ENCODE measurements around the gene PLD2.

The PLD2 gene

DNA sequence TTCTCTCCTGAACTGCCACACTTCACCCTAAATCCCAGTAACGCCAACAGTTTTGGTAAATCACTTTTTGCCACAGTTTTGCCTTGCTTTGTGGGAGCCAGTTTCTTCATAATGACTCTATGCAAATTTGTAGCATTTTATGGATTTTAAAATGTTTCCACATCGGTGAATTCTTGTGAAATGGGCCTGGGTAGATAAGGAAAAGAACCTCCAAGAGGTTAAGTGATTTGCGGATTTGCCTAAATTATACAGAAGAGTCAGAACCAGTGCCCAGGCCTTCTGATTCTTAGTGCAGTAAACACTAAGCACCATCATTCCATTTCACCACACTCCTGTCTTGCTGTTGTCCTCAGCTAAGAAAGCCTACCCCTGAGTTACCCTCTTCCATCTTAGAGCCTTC lies 44.1 kb downstream of the PLD2 start:
- Histone ChIP-seq H4K8ac (ENCODE audit: low read length) (no peak overlapping the region), H3K9me3 (ENCODE audit: control insufficient read depth, low read length) (no peaks in the 10 kb centered on the region)

DNA sequence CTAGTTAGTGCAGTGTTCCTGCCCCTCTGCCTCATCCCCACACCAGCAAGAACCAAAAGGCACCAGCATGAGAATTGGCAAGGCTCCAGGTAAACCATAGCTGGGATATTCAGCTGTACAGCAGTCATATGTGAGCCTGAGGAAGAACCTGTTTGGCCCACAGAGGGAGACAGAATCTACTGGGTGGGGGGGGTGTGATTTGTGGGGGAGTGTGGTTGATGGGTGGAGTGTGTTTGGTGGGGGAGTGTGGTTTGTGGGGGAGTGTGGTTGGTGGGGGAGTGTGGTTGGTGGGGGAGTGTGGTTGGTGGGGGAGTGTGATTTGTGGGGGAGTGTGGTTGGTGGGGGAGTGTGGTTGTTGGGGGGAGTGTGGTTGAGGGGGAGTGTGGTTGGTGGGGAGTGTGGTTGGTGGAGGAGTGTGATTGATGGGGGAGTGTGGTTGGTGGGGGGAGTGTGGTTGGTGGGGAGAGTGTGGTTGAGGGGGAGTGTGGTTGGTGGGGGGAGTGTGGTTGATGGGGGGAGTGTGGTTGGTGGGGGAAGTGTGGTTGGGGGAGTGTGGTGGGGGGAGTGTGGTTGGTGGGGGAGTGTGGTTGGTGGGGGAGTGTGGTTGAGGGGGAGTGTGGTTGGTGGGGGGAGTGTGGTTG lies 45.7 kb downstream of the PLD2 start:
- Histone ChIP-seq H3K4me2 (ENCODE audit: low read length, poor library complexity, severe bottlenecking) (no peak overlapping the region), H4K91ac (ENCODE audit: low read length) (no peak overlapping the region), H4K8ac (ENCODE audit: low read length) (no peak overlapping the region), H2BK15ac (ENCODE audit: low read depth, poor library complexity, severe bottlenecking) (no peak overlapping the region), H3K4ac (ENCODE audit: low read depth in 1 of 2, low read length in 2 of 2) (no peak overlapping the region), H2BK120ac (ENCODE audit: low read depth, low read length) (no peak overlapping the region), H3K36me3 (ENCODE audit: control insufficient read depth in 1 of 2, insufficient read depth in 2 of 2, low read depth in 1 of 2, low read length in 2 of 2) (peaks cover 7 to 10% of the 10 kb centered on the region in 2 experiments), H2BK5ac (ENCODE audit: low read depth, low read length, poor library complexity, severe bottlenecking) (no peak overlapping the region), H3K4me1 (ENCODE audit: control insufficient read depth, insufficient read depth, low read depth, low read length) (peaks cover 37% of the 10 kb centered on the region), H3K23ac (ENCODE audit: low read length in 2 of 2) (no peak overlapping the region), H2AK5ac (ENCODE audit: low read length, severe bottlenecking) (no peak overlapping the region), H3K9ac (ENCODE audit: low read length) (no peak overlapping the region), H3K14ac (ENCODE audit: low read length in 2 of 2) (no peak overlapping the region), H3K9me3 (ENCODE audit: control insufficient read depth, low read length) (no peaks in the 10 kb centered on the region), H2AFZ (ENCODE audit: low read depth, low read length) (no peak overlapping the region), H3K79me1 (replicated peaks; ENCODE audit: low read length, poor library complexity, severe bottlenecking) (peaks cover 36% of the 10 kb centered on the region), H2BK12ac (ENCODE audit: low read length in 2 of 2) (no peak overlapping the region), H3K18ac (ENCODE audit: low read depth in 1 of 2, low read length in 2 of 2) (no peak overlapping the region), H3K27ac (ENCODE audit: low read length, poor library complexity, severe bottlenecking) (peak overlapping the region; percentile 41), H3K27me3 (ENCODE audit: control insufficient read depth in 1 of 2, insufficient read depth in 1 of 2, low read length in 2 of 2) (no peaks in the 10 kb centered on the region), H3K4me3 (ENCODE audit: insufficient read depth in 1 of 2, low read depth in 1 of 2, low read length in 2 of 2) (no peak overlapping the region)
- peak; percentile 34 for DNase-seq

More for the DNA sequence above, 44.1 kb downstream of the PLD2 start:
- Histone ChIP-seq H3K18ac (ENCODE audit: low read depth in 1 of 2, low read length in 2 of 2) (no peak overlapping the region), H3K14ac (ENCODE audit: low read length in 2 of 2) (no peak overlapping the region), H3K4me3 (ENCODE audit: insufficient read depth in 1 of 2, low read depth in 1 of 2, low read length in 2 of 2) (no peak overlapping the region), H2AFZ (ENCODE audit: low read depth, low read length) (no peak overlapping the region), H4K91ac (ENCODE audit: low read length) (no peak overlapping the region), H2BK120ac (ENCODE audit: low read depth, low read length) (no peak overlapping the region), H2AK5ac (ENCODE audit: low read length, severe bottlenecking) (peak overlapping the region; percentile 71), H2BK12ac (ENCODE audit: low read length in 2 of 2) (no peak overlapping the region), H2BK15ac (ENCODE audit: low read depth, poor library complexity, severe bottlenecking) (no peak overlapping the region), H3K9ac (ENCODE audit: low read length) (no peak overlapping the region), H3K4me2 (ENCODE audit: low read length, poor library complexity, severe bottlenecking) (no peak overlapping the region), H3K4me1 (ENCODE audit: control insufficient read depth, insufficient read depth, low read depth, low read length) (peaks cover 33% of the 10 kb centered on the region), H3K23ac (ENCODE audit: low read length in 2 of 2) (no peak overlapping the region), H3K27ac (ENCODE audit: low read length, poor library complexity, severe bottlenecking) (no peak overlapping the region), H3K36me3 (ENCODE audit: control insufficient read depth in 1 of 2, insufficient read depth in 2 of 2, low read depth in 1 of 2, low read length in 2 of 2) (peaks cover 3 to 6% of the 10 kb centered on the region in 2 experiments), H3K27me3 (ENCODE audit: control insufficient read depth in 1 of 2, insufficient read depth in 1 of 2, low read length in 2 of 2) (no peaks in the 10 kb centered on the region), H2BK5ac (ENCODE audit: low read depth, low read length, poor library complexity, severe bottlenecking) (no peak overlapping the region), H3K4ac (ENCODE audit: low read depth in 1 of 2, low read length in 2 of 2) (no peak overlapping the region), H3K79me1 (replicated peaks; ENCODE audit: low read length, poor library complexity, severe bottlenecking) (peaks cover 34% of the 10 kb centered on the region)
- WGBS = 91% methylated on average over 3 of the region's 3 CpGs
- no peak for DNase-seq

DNA sequence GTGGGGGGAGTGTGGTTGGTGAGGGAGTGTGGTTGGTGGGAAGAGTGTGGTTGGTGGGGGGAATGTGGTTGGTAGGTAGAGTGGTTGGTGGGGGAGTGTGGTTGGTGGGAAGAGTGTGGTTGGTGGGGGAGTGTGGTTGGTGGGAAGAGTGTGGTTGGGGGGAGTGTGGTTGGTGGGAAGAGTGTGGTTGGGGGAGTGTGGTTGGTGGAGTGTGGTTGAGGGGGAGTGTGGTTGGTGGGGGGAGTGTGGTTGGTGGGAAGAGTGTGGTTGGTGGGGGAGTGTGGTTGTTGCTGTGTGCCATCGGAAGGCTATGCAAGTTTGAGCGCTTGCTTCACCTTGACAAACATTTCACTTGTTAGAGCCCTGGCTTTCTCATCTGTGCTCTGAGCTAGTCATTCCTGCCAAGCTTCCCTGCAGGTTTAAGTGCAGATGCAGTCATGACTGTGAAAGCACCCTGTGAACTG lies 46.3 kb downstream of the PLD2 start:
- H3K9me3 ChIP-seq (ENCODE audit: control insufficient read depth, low read length) = no peaks in the 10 kb centered on the region
- peak overlapping the region; percentile 27 for H2AK5ac ChIP-seq (ENCODE audit: low read length, severe bottlenecking)
- WGBS = no CpG with 5 or more reads among the region's 2 CpGs
- H4K8ac ChIP-seq (ENCODE audit: low read length) = no peak overlapping the region
- peaks cover 7 to 10% of the 10 kb centered on the region in 2 experiments for H3K36me3 ChIP-seq (ENCODE audit: control insufficient read depth in 1 of 2, insufficient read depth in 2 of 2, low read depth in 1 of 2, low read length in 2 of 2)
- no peak overlapping the region for H2BK15ac ChIP-seq (ENCODE audit: low read depth, poor library complexity, severe bottlenecking)
- H2AFZ ChIP-seq (ENCODE audit: low read depth, low read length) = no peak overlapping the region
- H3K4ac ChIP-seq (ENCODE audit: low read depth in 1 of 2, low read length in 2 of 2) = no peak overlapping the region
- H2BK120ac ChIP-seq (ENCODE audit: low read depth, low read length) = no peak overlapping the region
- no peak overlapping the region for H3K4me2 ChIP-seq (ENCODE audit: low read length, poor library complexity, severe bottlenecking)
- no peak overlapping the region for H3K18ac ChIP-seq (ENCODE audit: low read depth in 1 of 2, low read length in 2 of 2)
- no peak overlapping the region for H2BK5ac ChIP-seq (ENCODE audit: low read depth, low read length, poor library complexity, severe bottlenecking)
- H4K91ac ChIP-seq (ENCODE audit: low read length) = no peak overlapping the region
- no peak overlapping the region for H3K9ac ChIP-seq (ENCODE audit: low read length)
- no peak overlapping the region for H3K4me3 ChIP-seq (ENCODE audit: insufficient read depth in 1 of 2, low read depth in 1 of 2, low read length in 2 of 2)
- H3K79me1 ChIP-seq (replicated peaks; ENCODE audit: low read length, poor library complexity, severe bottlenecking) = peaks cover 32% of the 10 kb centered on the region
- no peak overlapping the region for H3K23ac ChIP-seq (ENCODE audit: low read length in 2 of 2)
- H3K4me1 ChIP-seq (ENCODE audit: control insufficient read depth, insufficient read depth, low read depth, low read length) = peaks cover 39% of the 10 kb centered on the region
- no peak overlapping the region for H3K27ac ChIP-seq (ENCODE audit: low read length, poor library complexity, severe bottlenecking)
- H2BK12ac ChIP-seq (ENCODE audit: low read length in 2 of 2) = no peak overlapping the region
- H3K14ac ChIP-seq (ENCODE audit: low read length in 2 of 2) = no peak overlapping the region
- no peaks in the 10 kb centered on the region for H3K27me3 ChIP-seq (ENCODE audit: control insufficient read depth in 1 of 2, insufficient read depth in 1 of 2, low read length in 2 of 2)
- DNase-seq = no peak

DNA sequence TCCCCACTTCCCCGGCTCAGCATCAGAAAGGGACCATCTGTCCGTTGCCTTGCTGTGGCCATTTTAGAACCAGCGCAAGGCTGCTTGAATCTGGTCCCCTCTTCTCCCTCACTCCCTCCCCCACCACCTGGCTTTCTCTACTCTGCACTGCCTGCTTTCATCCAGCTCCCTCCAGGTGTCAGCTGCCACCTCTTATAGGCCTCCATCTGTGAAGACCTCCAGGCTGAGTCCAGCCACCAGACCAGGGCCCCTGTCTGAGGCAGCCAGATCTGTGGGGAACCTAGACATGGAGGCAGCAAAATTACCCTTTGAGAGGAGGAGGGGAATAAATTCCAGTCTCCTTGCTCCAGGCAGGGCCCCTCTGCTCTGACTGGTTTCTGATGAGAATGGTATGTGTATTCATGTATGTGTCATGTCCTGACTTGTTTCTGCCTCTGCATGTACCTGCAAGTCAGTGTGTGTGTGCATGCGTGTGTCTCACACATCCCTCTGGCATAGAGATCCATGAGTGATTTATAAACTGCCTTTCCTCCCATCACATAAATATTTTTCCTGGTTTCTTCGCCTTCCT lies 47.2 kb downstream of the PLD2 start:
- Histone ChIP-seq H3K9ac (ENCODE audit: low read length) (no peak overlapping the region), H3K27me3 (ENCODE audit: control insufficient read depth in 1 of 2, insufficient read depth in 1 of 2, low read length in 2 of 2) (no peaks in the 10 kb centered on the region), H2BK5ac (ENCODE audit: low read depth, low read length, poor library complexity, severe bottlenecking) (no peak overlapping the region), H3K18ac (ENCODE audit: low read depth in 1 of 2, low read length in 2 of 2) (no peak overlapping the region), H3K4me2 (ENCODE audit: low read length, poor library complexity, severe bottlenecking) (no peak overlapping the region), H3K9me3 (ENCODE audit: control insufficient read depth, low read length) (no peaks in the 10 kb centered on the region), H2BK12ac (ENCODE audit: low read length in 2 of 2) (no peak overlapping the region), H3K23ac (ENCODE audit: low read length in 2 of 2) (no peak overlapping the region), H2AFZ (ENCODE audit: low read depth, low read length) (no peak overlapping the region), H3K4ac (ENCODE audit: low read depth in 1 of 2, low read length in 2 of 2) (no peak overlapping the region), H3K79me1 (replicated peaks; ENCODE audit: low read length, poor library complexity, severe bottlenecking) (peaks cover 30% of the 10 kb centered on the region), H3K36me3 (ENCODE audit: control insufficient read depth in 1 of 2, insufficient read depth in 2 of 2, low read depth in 1 of 2, low read length in 2 of 2) (peaks cover 7 to 10% of the 10 kb centered on the region in 2 experiments), H3K27ac (ENCODE audit: low read length, poor library complexity, severe bottlenecking) (no peak overlapping the region), H2AK5ac (ENCODE audit: low read length, severe bottlenecking) (peak overlapping the region; percentile 10), H4K91ac (ENCODE audit: low read length) (no peak overlapping the region), H3K14ac (ENCODE audit: low read length in 2 of 2) (no peak overlapping the region), H2BK15ac (ENCODE audit: low read depth, poor library complexity, severe bottlenecking) (no peak overlapping the region), H2BK120ac (ENCODE audit: low read depth, low read length) (no peak overlapping the region), H4K8ac (ENCODE audit: low read length) (no peak overlapping the region), H3K4me3 (ENCODE audit: insufficient read depth in 1 of 2, low read depth in 1 of 2, low read length in 2 of 2) (no peak overlapping the region), H3K4me1 (ENCODE audit: control insufficient read depth, insufficient read depth, low read depth, low read length) (peaks cover 41% of the 10 kb centered on the region)
- no peak for DNase-seq
- 96% methylated on average over 5 of the region's 5 CpGs for WGBS

Measured in mesenchymal stem cell (in vitro differentiated cells and primary cell).